GM19193 (cell line): Measurements from ENCODE around the gene ADARB2.

ENCODE experiments used
- POLR2A ChIP-seq: IDR thresholded peaks from 4 replicates; pipeline ENCODE4 v1.6.1; 2011; ENCODE audit not compliant: insufficient read depth, insufficient read length; ENCODE audit errors: extremely low read depth

Gene ADARB2

DNA sequence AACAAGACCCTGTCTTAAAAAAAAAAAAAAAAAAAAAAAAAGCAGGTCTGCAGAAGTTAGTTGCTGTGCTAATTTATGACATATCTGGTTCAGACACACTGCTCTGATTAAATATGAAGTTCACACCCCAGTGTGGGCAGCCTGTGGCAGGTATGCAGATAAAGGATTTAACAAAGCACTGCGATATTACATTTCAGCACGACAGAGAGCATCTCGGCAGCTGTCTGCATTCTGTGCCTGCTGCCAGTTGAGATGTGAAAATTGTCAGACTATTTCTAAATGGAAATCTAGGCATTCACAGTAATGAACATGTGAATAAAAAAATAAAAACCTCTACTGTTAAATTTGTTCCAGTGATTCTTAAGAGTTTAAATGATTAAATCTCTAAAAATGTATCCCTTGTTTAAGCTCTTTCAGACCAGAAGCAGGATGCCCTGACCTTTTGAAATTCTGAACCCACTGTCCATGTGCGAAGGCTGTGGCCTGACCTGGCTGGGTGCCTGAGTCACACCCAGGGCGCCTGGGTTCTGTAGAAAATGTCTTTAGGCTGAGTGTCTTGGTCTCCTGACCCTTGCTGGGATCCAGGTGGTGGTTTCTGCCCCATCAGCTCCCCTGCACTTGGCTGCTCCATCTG lies 408.2 kb downstream of the ADARB2 start:
- TF ChIP-seq POLR2A: no peak

DNA sequence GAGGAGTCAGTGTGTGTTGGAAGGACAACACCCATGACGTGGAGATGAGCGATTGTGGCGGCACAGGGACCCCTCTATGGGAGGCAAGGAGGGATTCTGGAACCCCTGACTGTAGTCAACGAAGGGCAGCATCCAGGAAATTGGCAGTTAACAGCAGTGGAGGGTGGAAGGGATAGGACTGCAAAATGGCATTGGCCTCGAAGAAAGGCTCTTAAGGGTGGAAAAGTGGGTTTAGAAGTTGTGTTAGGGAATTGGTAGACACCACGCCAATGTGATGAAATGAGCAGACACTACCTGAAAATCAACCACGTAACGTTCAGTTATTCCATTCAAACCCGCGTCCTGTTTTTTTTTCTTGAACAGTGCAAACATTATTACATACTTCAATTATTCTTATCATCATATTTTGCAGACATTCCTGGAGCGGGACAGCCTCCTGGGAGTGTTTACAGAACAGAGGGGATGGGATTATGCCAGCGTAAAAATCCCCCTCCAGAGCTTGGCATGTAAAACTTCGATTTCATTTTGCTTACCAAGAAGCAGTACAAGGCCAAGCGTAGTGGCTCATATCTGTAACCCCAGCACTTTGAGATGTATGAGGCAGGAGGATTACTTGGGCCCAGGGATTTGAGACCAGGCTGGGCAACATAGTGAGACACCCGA lies 409.0 kb downstream of the ADARB2 start:
- no peak for TF ChIP-seq POLR2A

DNA sequence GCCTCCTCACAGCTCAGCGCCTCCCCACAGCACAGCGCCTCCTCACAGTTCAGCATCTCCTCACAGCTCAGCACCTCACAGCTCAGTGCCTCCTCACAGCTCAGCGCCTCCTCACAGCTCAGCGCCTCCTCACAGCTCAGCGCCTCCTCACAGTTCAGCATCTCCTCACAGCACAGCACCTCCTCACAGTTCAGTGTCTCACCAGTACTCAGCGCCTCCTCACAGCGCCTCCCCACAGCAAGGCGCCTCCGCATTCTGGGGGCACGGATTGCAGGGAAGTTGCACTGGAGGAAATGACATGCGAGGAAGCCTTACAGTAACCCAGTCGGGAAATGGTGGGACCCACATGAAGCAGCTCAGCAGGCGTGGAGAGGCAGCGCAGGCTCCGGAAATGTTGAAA lies 409.6 kb downstream of the ADARB2 start:
- no peak for TF ChIP-seq POLR2A

DNA sequence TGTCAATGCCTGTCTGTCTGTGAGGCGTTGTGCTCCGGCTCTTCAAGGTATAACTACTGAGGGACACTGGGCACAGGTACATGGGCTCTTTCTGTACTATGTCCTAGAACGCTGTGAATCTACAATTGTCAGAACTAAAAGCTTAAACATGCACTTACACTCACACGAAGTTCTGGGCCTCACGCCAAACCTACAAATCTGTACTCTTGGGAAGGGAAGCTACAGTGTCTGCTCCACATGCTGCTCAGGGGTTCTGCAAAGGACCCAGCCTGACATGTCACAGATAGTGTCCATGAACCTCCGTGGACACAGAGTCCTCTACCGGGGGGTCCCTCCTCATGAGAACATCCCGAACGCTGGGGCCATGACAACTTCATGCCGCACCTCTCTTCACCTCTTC lies 412.4 kb downstream of the ADARB2 start:
- TF ChIP-seq POLR2A: no peak

DNA sequence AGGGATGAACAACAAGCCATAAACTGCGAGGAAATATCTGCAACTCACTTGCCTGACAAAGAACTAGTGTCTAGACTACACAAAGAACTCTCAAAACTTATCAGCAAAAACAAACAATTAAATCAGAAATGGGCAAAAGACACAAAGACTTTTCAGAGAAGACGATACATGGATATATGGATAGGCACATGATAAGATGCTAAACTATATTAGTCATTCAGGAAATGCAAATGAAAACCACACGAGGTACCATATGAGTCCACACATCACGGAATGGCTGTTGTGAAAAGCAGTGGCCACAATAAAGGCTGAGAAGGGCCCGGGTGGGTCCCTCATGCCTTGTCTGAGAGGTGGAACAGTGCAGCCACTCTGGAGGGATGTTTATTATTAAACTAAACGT lies 413.4 kb downstream of the ADARB2 start:
- TF ChIP-seq POLR2A: no peak

DNA sequence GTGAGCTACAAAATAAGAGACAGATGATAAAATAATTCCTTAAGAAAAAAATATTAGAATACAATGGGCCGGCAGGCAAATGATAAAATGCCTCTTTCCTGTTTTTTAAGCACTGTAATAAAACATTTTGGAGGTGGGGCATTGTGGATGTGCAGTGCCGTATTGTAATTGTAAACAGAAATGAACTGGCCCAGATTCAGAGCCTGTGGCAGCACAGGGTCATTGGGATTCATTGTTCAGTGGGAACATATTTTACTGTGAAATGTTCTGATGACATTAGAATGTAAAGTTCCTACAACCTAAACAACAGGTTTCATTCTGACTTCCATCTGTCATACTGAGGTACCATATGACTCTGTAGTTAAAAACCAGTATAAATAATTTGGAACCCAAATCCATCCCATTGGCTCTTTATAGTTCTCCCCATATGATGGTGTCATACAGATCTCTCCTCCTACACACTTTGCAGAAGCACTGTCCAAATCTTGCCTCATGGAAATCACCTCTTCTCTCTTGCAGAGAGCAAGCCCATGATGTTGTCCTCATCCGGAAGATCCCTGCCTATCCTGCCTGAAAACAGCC lies 416.5 kb downstream of the ADARB2 start:
- no peak for TF ChIP-seq POLR2A

GRCh38 chr10:1316809-1317143 lies 420.5 kb downstream of the ADARB2 start:
- TF ChIP-seq POLR2A: no peak

- no peak for TF ChIP-seq POLR2A
Measured at GRCh38 chr10:1316121-1316808, 421.1 kb downstream of the ADARB2 start.

- no peak for TF ChIP-seq POLR2A
Measured at GRCh38 chr10:1315178-1315577, 422.1 kb downstream of the ADARB2 start.

- TF ChIP-seq POLR2A: no peak
Measured at GRCh38 chr10:1311726-1312125, 425.6 kb downstream of the ADARB2 start.

- no peak for TF ChIP-seq POLR2A
Measured at GRCh38 chr10:1310271-1310789, 427.0 kb downstream of the ADARB2 start.

- TF ChIP-seq POLR2A: no peak
Measured at GRCh38 chr10:1309617-1310270, 427.6 kb downstream of the ADARB2 start.

DNA sequence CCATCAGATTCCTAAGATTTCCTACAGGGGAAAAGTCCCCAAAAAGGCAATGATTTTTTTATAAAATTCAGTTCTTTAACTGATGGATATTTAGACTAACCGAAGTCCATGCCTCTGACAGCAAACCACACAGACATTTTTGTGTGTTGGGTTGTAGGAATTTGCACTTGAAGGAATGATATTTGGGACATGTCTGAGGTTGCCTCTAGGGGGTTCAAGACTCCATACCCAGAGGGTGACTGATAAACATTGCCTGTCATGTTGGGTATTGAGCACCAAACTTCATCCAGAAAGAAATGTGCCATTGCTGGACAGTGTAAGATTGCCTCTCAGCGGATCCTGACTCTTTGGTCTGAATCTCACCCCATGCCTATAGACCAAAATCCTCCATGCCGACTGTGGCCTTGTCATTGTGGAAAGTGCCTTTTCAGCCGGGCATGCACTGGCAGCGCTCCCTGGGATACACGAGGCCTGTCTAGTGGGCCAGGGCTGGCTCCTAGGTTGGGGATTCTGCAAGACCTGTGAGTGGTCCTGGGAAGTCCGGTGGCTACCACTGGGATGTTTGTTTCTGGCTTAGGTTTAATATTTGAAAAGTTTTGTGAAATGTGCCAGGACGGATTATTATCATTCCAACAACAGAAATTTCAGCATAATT lies 428.2 kb downstream of the ADARB2 start:
- no peak for TF ChIP-seq POLR2A

DNA sequence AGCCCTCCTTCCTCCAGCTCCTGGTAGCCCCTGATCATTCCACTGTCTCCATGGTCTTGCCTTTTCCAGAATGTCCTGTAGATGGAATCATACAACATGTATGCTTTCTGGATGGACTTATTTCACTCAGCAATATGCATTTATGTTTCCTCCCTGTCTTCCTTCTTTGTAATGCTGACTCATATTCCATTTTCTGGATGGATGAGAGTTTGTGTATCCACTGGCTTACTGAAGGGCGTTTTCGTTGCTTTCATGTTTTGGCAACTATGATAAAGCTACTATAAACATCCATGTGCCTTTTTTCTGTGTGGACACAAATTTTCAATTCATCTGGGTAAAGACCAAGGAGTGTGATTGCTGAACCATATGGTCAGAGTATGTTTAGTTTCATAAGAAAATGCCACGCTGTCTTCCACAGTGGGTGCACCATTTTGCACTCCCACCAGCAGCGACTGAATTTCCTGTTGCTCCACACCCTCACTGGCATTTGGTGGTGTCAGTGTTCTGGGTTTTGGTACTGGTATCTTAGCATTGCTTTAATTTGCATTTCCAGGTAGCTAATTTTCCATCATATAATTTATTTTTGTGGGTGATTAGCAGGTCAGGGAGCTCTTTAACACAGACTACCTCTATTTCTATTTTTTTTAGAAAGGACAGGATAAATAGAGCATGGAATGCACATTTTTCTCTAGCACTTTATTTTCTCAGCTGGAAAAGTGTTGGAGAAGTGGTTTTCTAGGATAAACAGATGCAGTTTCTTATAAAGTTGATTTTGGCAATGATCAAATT lies 429.0 kb downstream of the ADARB2 start:
- TF ChIP-seq POLR2A: no peak
